Stimulated activated CD8-positive, alpha-beta memory T cell treated with anti-CD3 and anti-CD28 coated beads, Interleukin-12 subunit alpha, Interleukin-12 subunit beta, amount 100 ng/mL, for 4 hours (primary cell): Measurements from ENCODE around the gene CP.
"Not testable (repeated sequence)": the region's sequence is repeated elsewhere in the genome, so short reads cannot be mapped to it uniquely, and the experiment has no call there.

Experiments used
- DNase-seq: peaks from one replicate; pipeline ENCODE4 v3.0.0-alpha.2; 2020; ENCODE audit warnings: low read depth

Gene CP

DNA sequence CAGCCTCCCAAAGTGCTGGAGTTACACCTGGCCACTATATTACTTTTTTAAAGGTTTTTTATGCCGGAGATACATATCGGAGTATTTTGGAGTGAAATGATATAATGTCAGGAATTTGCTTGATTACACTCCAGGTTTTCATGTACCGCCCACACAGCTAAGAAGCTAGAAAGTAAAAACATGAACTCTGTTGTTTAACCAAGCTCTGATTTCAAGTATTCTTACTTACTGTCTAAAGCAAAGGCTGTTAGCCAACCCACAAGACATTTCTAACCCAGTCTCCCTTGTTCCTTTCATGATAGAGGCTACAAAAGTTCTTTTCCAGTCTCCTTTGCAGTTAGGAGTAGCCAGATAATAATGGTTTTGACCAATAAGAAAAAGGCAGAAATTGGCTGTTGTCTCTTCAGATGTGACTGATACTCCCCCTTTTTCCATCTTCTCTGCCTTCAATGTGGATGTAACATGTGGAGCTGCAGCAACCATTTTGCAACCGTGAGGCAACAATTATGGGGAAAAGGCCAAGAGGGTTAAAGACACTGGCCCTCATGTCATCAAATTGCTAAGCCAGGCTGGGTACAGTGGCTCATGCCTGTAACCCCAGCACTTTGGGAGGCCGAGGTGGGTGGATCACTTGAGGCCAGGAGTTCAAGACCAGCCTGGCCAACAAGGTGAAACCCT, 6.1 kb upstream of the CP start:
- DNase-seq, result no peak

GRCh38 chr3:149226776-149227175, 5.1 kb upstream of the CP start:
- no peak for DNase-seq

DNA sequence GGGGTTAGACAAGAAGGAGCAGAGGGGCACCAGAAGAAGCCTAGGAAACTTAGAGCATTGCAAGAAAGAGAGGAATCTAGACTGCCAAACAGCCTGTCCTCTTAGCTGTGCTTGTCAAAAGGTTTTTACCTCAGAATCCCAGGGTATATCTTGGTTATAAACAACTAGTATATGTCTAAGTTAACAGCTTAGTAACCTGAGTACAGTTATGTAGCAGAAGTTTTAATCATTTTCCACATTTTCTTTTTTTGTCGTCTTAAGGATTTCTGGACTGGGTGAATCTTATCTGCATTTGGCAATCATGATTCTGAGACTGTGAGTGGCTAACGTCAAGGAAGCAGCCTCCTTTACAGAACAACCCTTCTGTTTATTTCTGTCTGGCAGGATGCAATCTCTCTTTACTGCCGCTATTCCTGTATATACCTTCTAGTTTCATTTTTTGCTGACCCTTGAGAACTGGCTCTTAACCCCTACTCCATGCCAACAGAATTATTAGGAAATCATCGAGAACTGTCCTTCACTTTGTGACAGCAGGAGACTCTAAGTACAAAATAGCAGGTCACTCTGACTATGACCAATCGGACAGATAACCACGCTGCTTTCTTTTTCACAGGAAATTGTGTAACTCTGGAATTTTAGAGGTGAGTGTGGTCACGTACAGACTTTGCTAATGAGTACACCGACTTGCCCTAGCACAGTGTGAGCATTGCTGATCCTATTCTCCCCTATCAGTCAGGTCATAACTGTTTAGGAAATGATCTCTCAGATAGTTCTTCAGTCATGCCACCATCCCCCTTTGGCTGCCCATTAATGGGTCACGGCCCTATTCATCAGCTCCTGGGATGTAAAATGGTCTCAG, 3.3 kb upstream of the CP start:
- DNase-seq, result no peak

GRCh38 chr3:149223461-149223820, 1.8 kb upstream of the CP start:
- DNase-seq, result no peak

GRCh38 chr3:149219380-149220121, 2.1 kb downstream of the CP start:
- DNase-seq, result not testable (repeated sequence)

DNA sequence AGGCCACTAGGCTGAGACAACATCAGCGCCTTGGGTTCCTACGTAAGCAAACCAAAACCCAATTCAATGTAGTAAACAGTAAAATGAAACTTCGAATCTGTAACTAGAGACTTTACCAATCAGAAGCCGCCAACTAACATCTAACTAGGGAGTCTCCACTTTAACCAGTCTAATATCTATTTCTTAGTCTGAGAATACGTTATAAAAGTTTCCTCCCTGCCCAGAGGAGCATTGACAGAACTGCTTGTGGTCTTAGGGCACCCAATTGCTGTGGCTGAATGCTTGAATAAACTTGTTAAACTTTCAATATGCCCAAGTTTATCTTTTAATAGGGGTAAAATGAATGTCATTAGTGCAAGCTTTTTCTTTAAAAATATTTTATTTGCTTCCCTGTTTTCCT, 4.3 kb downstream of the CP start:
- no peak for DNase-seq

DNA sequence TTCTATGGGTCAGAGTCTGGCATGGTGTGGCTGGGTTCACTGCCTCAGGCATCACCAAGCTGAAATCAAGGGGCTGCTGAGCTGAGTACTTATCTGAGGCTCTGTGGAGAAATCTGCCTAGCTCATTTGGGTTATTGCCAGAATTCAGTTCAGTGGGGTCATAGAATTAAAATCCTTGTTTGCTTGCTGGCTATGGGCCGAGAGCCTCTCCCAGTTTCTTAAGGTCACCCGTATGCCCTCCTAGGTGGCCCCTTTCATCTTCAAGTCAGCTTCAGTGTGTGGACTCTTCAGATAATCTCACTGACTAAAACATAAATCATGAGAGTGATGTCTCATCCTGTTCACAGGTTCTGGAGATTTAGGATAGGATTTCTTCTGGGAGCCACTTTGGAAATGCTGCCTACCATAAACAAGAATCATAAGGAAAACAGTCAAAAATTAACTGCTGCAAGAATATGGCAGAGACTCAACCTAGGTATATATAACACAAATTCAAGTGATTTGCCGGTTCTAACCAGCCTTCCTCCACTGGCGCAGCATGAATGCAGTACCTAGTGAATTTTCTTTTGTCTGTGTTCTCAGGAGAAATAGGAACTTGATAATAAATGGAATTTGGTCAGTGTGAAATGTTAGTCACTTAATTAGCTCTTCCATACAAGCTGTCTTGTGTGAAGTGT, 5.3 kb downstream of the CP start:
- DNase-seq, result no peak

DNA sequence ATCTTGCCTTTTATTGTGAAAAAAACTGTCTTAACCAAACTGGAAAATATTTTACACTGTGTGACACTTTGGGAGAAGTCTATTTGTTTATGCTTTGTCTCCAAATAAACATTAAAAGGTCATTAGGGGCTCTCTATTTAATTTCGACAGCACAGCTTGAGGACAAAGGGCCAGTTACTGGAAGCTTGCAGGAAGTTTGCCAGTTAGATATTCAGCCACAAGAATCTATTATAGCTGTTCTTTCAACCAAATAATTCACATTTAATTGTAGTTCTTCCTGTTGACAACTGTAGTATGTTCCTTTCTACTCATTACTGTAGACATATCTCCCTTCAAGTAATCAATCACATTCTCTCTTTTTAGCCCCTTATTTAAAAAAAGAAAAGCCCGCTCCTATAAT, 6.1 kb downstream of the CP start:
- DNase-seq, result no peak

- DNase-seq, result no peak
Observed at GRCh38 chr3:149214702-149215101, 6.9 kb downstream of the CP start.

DNA sequence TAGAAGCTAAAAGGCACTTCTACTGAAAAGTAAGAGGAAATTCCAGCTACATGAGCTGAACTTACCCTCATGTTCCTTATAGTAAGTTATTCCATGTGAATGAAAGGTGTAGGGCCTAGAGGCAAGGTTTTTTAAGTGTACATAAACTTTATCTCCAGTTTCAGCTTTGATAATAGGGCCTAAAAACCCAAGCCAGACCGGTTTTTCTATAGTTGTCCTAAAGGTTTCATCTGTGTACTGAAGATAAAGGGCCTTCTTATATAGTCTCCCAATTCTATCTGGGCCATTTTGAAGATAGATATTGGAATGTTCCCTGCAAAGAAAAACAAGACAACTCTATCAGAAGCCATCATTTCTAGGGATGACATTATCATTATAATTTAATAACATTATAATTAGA, 9.2 kb downstream of the CP start:
- DNase-seq, result no peak

- no peak for DNase-seq
Observed at GRCh38 chr3:149209431-149209830, 12.2 kb downstream of the CP start.

GRCh38 chr3:149207475-149207874, 14.2 kb downstream of the CP start:
- DNase-seq, result no peak

- no peak for DNase-seq
Observed at GRCh38 chr3:149204390-149204991, 17.1 kb downstream of the CP start.

- DNase-seq, result no peak
Observed at GRCh38 chr3:149203758-149204157, 17.9 kb downstream of the CP start.

GRCh38 chr3:149199474-149199873, 22.2 kb downstream of the CP start:
- DNase-seq, result no peak

- DNase-seq, result no peak
Observed at GRCh38 chr3:149198611-149199010, 23.0 kb downstream of the CP start.

GRCh38 chr3:149197669-149198068, 24.0 kb downstream of the CP start:
- DNase-seq, result no peak

DNA sequence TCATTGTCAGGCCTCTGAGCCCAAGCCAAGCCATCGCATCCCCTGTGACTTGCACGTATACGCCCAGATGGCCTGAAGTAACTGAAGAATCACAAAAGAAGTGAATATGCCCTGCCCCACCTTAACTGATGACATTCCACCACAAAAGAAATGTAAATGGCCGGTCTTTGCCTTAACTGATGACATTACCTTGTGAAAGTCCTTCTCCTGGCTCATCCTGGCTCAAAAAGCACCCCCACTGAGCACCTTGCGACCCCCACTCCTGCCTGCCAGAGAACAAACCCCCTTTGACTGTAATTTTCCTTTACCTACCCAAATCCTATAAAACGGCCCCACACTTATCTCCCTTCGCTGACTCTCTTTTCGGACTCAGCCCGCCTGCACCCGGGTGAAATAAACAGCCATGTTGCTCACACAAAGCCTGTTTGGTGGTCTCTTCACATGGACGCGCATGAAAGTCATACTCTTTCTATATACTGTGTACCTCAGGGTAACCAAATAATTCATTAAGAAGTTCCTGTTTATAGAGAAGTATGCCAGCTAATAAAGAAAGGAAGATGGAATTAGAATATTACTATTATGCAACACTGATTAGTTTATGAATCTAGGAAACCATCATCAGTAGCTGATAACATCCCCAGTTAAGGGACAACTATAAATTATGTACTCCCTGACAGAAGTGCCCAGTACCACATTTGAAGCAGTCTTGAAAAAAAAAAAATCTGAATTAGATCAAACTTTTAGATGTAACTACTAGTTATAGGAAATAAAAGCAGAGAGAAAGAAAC, 24.6 kb downstream of the CP start:
- not testable (repeated sequence) for DNase-seq

DNA sequence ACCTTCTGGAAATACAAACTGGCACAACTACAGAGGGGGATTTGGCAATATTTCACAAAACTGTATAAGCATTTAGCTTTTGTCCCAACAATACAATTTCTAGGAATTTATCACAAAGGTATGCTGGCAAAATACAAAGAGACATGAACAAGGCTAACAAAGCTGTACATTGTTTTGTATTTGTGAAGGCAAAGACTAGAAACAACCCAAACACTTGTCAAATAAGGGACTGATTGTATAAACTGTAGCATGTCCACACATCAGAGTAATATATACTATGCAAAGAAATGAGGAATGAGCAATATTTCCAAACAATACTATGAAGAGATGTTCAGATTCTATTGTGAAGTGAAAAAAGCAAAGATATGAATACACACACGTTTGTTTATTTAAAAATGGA, 26.4 kb downstream of the CP start:
- no peak for DNase-seq

DNA sequence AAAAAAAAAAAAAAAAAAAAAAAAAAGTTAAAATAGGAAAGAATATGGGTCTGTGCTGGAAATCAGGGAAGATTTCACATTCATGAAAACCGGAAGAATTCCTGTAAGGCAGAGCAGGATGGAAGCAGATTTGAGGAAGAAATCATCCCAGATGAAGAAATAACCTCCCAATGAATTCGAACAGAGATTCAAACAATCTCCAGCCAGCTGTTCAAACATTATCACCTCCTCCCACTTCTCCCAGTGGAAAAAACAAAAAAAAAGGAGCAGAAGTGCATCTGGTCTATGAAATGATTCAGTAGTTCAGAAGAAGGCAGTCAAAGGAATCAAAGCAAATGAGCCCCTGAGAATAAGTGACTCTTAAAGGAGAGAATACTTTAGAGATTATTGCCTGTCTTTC, 33.1 kb downstream of the CP start:
- DNase-seq, result no peak

DNA sequence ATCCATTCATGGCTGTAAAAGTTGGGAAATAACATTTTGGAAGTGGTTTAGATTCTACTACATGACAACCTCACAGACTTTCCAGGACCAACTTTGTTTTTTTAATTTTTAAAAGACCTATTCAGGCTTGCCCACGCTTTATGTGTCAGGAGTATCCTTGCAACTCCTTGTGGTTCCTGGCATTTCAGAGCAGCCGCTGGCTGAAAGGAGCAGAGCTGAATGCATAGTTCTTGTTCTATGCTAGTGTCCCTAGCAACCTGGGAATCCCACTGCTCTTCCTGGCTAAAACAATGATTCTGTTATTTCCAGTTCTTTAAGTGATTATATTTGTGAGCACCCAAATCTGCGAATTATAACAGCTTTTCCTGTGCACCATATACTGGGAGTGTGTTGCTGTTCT, 34.9 kb downstream of the CP start:
- no peak for DNase-seq
